ENCODE results near the gene KIT.

The KIT gene

GRCh38 chr4:54658252-54659093 is 716 bp downstream of the KIT start:
- no peaks in the 10 kb centered on the region for H3K27me3 ChIP-seq (replicated peaks)
- TF ChIP-seq CTCF (IDR thresholded peaks at IDR 0.05; ENCODE audit: low read depth, low read length, missing control alignments): peak; percentile 55

DNA sequence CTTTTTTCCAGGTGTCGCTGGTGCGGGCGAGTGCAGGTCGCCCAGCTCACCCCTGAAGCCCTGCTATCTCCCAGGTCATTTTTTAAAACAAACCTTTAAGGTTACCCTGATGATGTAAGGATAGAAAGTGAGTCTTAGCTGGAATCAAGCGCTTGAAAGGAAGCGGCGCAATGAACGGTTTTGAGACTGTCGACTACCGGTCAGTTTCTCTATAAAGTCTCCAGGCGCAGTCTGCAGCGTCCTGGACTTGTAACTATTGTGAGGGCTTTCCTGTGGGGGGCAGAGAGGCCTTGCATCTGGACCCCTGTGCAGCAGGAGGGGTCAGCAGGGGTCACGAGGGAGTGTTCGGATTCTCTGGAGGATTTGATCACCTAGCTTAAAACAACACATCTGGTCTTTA is 1.6 kb downstream of the KIT start:
- no peak for TF ChIP-seq CTCF (IDR thresholded peaks at IDR 0.05; ENCODE audit: low read depth, low read length, missing control alignments)
- Histone ChIP-seq H3K27me3 (replicated peaks) (no peaks in the 10 kb centered on the region), H3K27ac (peak overlapping the region; percentile 43), H3K4me3 (ENCODE audit: low read depth, low read length) (peak overlapping the region; percentile 70), H3K36me3 (replicated peaks) (no peaks in the 10 kb centered on the region)
- in situ Hi-C loops (cut with HindIII; ENCODE audit: low pct_ligation_motif_present, low sequenced_read_pairs): no loop called here
- DNase-seq: peak; percentile 33

More at GRCh38 chr4:54658252-54659093, 716 bp downstream of the KIT start:
- peak; percentile 46 for DNase-seq
- in situ Hi-C loops (cut with HindIII; ENCODE audit: low pct_ligation_motif_present, low sequenced_read_pairs): no loop called here
- Histone ChIP-seq H3K4me3 (ENCODE audit: low read depth, low read length) (peak overlapping the region; percentile 70), H3K27ac (peak overlapping the region; percentile 43), H3K36me3 (replicated peaks) (no peaks in the 10 kb centered on the region)

GRCh38 chr4:54659749-54660535 is 2.2 kb downstream of the KIT start:
- in situ Hi-C loops (cut with HindIII; ENCODE audit: low pct_ligation_motif_present, low sequenced_read_pairs): no loop called here
- H3K27ac ChIP-seq: peak overlapping the region; percentile 99
- no peak for DNase-seq
- H3K4me3 ChIP-seq (ENCODE audit: low read depth, low read length): peak overlapping the region; percentile 70
- no peaks in the 10 kb centered on the region for H3K27me3 ChIP-seq (replicated peaks)
- no peak for TF ChIP-seq CTCF (IDR thresholded peaks at IDR 0.05; ENCODE audit: low read depth, low read length, missing control alignments)
- H3K36me3 ChIP-seq (replicated peaks): no peaks in the 10 kb centered on the region

DNA sequence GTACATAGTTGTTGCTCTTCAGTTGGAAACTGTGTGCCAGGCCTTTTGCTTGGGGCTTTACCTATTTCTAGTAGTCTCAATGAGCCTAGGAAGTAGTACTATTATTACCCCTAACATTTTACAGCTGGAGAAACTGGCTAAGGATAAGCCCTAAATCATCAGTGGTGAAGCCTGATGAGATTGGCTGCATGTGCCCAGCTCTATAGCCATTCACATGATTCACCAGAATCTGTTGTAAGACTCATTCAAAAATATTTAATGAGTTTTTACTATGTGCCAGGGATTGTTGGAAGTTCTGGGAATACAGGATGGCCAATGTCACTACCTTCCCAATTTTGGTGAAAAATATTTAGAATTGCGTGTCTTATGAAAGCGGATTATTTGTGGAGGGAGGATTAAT is 2.8 kb downstream of the KIT start:
- DNase-seq: no peak
- in situ Hi-C loops (cut with HindIII; ENCODE audit: low pct_ligation_motif_present, low sequenced_read_pairs): no loop called here
- H3K4me3 ChIP-seq (ENCODE audit: low read depth, low read length): no peak overlapping the region
- H3K36me3 ChIP-seq (replicated peaks): no peaks in the 10 kb centered on the region
- no peak for TF ChIP-seq CTCF (IDR thresholded peaks at IDR 0.05; ENCODE audit: low read depth, low read length, missing control alignments)
- peak overlapping the region; percentile 99 for H3K27ac ChIP-seq
- H3K27me3 ChIP-seq (replicated peaks): no peaks in the 10 kb centered on the region

- DNase-seq: peak; percentile 81
- in situ Hi-C loops (cut with HindIII; ENCODE audit: low pct_ligation_motif_present, low sequenced_read_pairs): no loop called here
- TF ChIP-seq CTCF (IDR thresholded peaks at IDR 0.05; ENCODE audit: low read depth, low read length, missing control alignments): no peak
- H3K27me3 ChIP-seq (replicated peaks): no peaks in the 10 kb centered on the region
- no peak overlapping the region for H3K4me3 ChIP-seq (ENCODE audit: low read depth, low read length)
- no peaks in the 10 kb centered on the region for H3K36me3 ChIP-seq (replicated peaks)
- peak overlapping the region; percentile 99 for H3K27ac ChIP-seq
These were observed 3.4 kb downstream of the KIT start for GRCh38 chr4:54661169-54661568.
